HepG2 (cell line): ENCODE data around the gene ITPRIP. TPM values are rescaled to one million over a fixed set of nuclear protein-coding genes. Genes with fewer than 3 reads are reported as not detected.

ENCODE experiments used
- ATF7-NPFF ChIP-seq: sonication (generic); formaldehyde crosslinking; IDR thresholded peaks from 2 replicates; pipeline ENCODE4 v1.8.1; 2023; ENCODE audit warnings: mild to moderate bottlenecking, low read depth, missing genetic modification reagents, moderate library complexity
- ATM ChIP-seq: fragments of 450-650 bp; IDR thresholded peaks from 2 replicates; pipeline ENCODE4 v1.7.1; 2017; ENCODE audit warnings: mild to moderate bottlenecking, borderline replicate concordance
- BCLAF1 ChIP-seq: fragments of 450-650 bp; IDR thresholded peaks from 2 replicates; pipeline ENCODE4 v1.6.1; 2017; ENCODE audit warnings: mild to moderate bottlenecking
- FOXJ3 ChIP-seq: sonication (generic); formaldehyde crosslinking; IDR thresholded peaks from 2 replicates; pipeline ENCODE4 v1.4.0; 2020; ENCODE audit warnings: missing genetic modification reagents, mild to moderate bottlenecking, borderline replicate concordance
- GTF3A ChIP-seq: sonication (generic); formaldehyde crosslinking; conservative IDR thresholded peaks from 2 replicates; pipeline ENCODE4 v1.4.0; 2020; ENCODE audit warnings: mild to moderate bottlenecking, missing genetic modification reagents
- HINFP ChIP-seq: sonication (generic); formaldehyde crosslinking; IDR thresholded peaks from 2 replicates; pipeline ENCODE4 v1.4.0; 2020; ENCODE audit warnings: low read depth, mild to moderate bottlenecking, missing genetic modification reagents
- MED13 ChIP-seq: sonication (generic); formaldehyde crosslinking; IDR thresholded peaks from 2 replicates; pipeline ENCODE4 v1.5.0; 2020; ENCODE audit warnings: missing genetic modification reagents
- MLLT10 ChIP-seq: sonication (generic); formaldehyde crosslinking; IDR thresholded peaks from 2 replicates; pipeline ENCODE4 v1.4.0; 2020; ENCODE audit warnings: missing genetic modification reagents
- SMAD1 ChIP-seq: sonication (generic); formaldehyde crosslinking; IDR thresholded peaks from 2 replicates; pipeline ENCODE4 v1.4.0; 2020; ENCODE audit warnings: missing genetic modification reagents, low read depth, mild to moderate bottlenecking, borderline replicate concordance
- SNRNP70 ChIP-seq: fragments of 200-400 bp; formaldehyde crosslinking; IDR thresholded peaks from 2 replicates; pipeline ENCODE4 v1.6.1; 2017; ENCODE audit warnings: mild to moderate bottlenecking, low read depth, low read length, moderate library complexity
- XRCC5 ChIP-seq: fragments of 200-400 bp; formaldehyde crosslinking; optimal IDR thresholded peaks from 2 replicates; pipeline ENCODE3; 2017; ENCODE audit warnings: mild to moderate bottlenecking, low read length
- ZBED4 ChIP-seq: sonication (generic); formaldehyde crosslinking; IDR thresholded peaks from 2 replicates; pipeline ENCODE4 v1.4.0; 2020; ENCODE audit warnings: missing genetic modification reagents, borderline replicate concordance
- ZMYM3 ChIP-seq: sonication (generic); formaldehyde crosslinking; IDR thresholded peaks from 2 replicates; pipeline ENCODE4 v1.5.1; 2020; ENCODE audit warnings: mild to moderate bottlenecking, missing genetic modification reagents
- ZNF224 ChIP-seq: sonication (generic); formaldehyde crosslinking; IDR thresholded peaks from 2 replicates; pipeline ENCODE4 v1.5.0; 2020; ENCODE audit warnings: mild to moderate bottlenecking, missing genetic modification reagents
- ZNF280D ChIP-seq: sonication (generic); formaldehyde crosslinking; IDR thresholded peaks from 2 replicates; pipeline ENCODE4 v1.5.1; 2020; ENCODE audit warnings: mild to moderate bottlenecking, missing genetic modification reagents
- ZNF331 ChIP-seq: sonication (generic); formaldehyde crosslinking; IDR thresholded peaks from 2 replicates; pipeline ENCODE4 v1.4.0; 2020; ENCODE audit warnings: missing genetic modification reagents
- ZNF777 ChIP-seq: sonication (generic); formaldehyde crosslinking; IDR thresholded peaks from 2 replicates; pipeline ENCODE4 v1.4.0; 2020; ENCODE audit warnings: missing genetic modification reagents
- ZSCAN21 ChIP-seq: sonication (generic); formaldehyde crosslinking; IDR thresholded peaks from 2 replicates; pipeline ENCODE4 v1.8.0; 2022; ENCODE audit warnings: mild to moderate bottlenecking, missing genetic modification reagents, moderate library complexity, borderline replicate concordance
- polyA plus RNA-seq, 8 experiments: library from polyadenylated mRNA; depleted of rRNA in 3 of 8; stranded (reverse) in 7 of 8; unstranded in 1 of 8; fragments of >200 nt; fragmentation: Illumina TruSeq in 4 of 8; extraction: Trizol in 4 of 8; gene quantifications; 2 replicates each; pipeline versions ENCODE4 v1.2.1 to v1.2.3, GENCODE V29; 2011 to 2016; ENCODE audit warnings: low read depth in 4 of 8, missing spikeins in 1 of 8, mixed read lengths in 1 of 8; ENCODE audit not compliant: insufficient read depth in 1 of 8
- total RNA-seq, 5 experiments: library from RNA; depleted of rRNA; stranded (reverse); fragments of >200 nt; fragmentation: Illumina TruSeq; extraction: Trizol; gene quantifications; 2 replicates each; pipeline ENCODE4 v1.2.3, GENCODE V29; 2016; ENCODE audit warnings: low read depth in 1 of 5

ITPRIP gene
- total and polyA plus RNA-seq, 2 of the 13 experiments (the other 11 are each of a cell fraction or from before 2014, with no cell fraction given) = 1.00 to 2.8 TPM

GRCh38 chr10:104337985-104338735, at the start of gene ITPRIP (continued):
- 0 out of 2 replicates have a peak, but pooled peaks have one; percentile 12 for TF ChIP-seq ZNF224 (CRISPR knock-in tag)
- no peak for TF ChIP-seq FOXJ3 (CRISPR knock-in tag)
- no peak; the same call in 1 of the 2 replicates for TF ChIP-seq ZSCAN21
- TF ChIP-seq GTF3A (CRISPR knock-in tag) = no peak
- TF ChIP-seq ZMYM3 (CRISPR knock-in tag) = no peak
- TF ChIP-seq MLLT10 = no peak
- no peak for TF ChIP-seq ATM
- no peak for TF ChIP-seq BCLAF1
- no peak for TF ChIP-seq ZBED4
- no peak for TF ChIP-seq MED13 (CRISPR knock-in tag)
- peak; percentile 55; the same call in 1 of the 2 replicates for TF ChIP-seq ZNF777 (CRISPR knock-in tag)
- no peak for TF ChIP-seq SMAD1 (CRISPR knock-in tag)
- TF ChIP-seq ZNF280D (CRISPR knock-in tag) = no peak
- no peak; the same call in 1 of the 2 replicates for TF ChIP-seq ATF7-NPFF (CRISPR knock-in tag)
- TF ChIP-seq XRCC5 = no peak
- no peak for TF ChIP-seq ZNF331 (CRISPR knock-in tag)
- no peak for TF ChIP-seq SNRNP70
- TF ChIP-seq HINFP = 0 out of 2 replicates have a peak, but pooled peaks have one; percentile 25
